Hepatocyte (in vitro differentiated cells): Measurements from ENCODE around the gene LRRC27.

Experiments
- EZH2phosphoT487 ChIP-seq: fragments of 200-600 bp; sonication (generic); IDR thresholded peaks from one replicate; pipeline ENCODE4 v1.6.1; 2018; ENCODE audit warnings: antibody characterized with exemption, mild to moderate bottlenecking, low read depth, moderate library complexity; ENCODE audit not compliant: unreplicated experiment, severe bottlenecking
- TF ChIP-seq, protein P1 (sequence below): fragments of 200-600 bp; sonication (generic); IDR thresholded peaks from 2 replicates; pipeline ENCODE4 v1.5.1; 2016; ENCODE audit warnings: antibody characterized with exemption, mild to moderate bottlenecking; ENCODE audit not compliant: poor library complexity

DNA sequence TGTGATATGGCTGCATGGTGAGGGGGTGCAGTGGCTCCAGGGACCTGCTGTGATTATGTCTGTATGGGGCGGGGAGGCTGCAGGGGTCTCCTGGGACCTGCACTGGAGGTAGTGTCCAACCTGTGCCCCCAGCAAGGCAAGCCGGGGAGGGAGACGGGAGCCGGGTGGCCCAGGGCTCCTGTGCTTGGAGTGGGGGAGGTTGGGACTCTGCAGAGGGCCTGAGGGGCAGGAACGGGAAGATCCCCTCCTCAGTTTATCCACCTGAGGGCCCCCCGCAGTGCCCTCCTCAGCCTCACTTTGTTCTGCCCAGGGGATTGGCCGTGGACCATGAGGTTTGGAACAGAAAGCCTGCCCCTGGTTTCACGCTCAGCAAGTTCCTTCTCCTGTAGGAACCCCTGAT lies 42.2 kb downstream of the LRRC27 start:
- TF ChIP-seq, protein P1, sequence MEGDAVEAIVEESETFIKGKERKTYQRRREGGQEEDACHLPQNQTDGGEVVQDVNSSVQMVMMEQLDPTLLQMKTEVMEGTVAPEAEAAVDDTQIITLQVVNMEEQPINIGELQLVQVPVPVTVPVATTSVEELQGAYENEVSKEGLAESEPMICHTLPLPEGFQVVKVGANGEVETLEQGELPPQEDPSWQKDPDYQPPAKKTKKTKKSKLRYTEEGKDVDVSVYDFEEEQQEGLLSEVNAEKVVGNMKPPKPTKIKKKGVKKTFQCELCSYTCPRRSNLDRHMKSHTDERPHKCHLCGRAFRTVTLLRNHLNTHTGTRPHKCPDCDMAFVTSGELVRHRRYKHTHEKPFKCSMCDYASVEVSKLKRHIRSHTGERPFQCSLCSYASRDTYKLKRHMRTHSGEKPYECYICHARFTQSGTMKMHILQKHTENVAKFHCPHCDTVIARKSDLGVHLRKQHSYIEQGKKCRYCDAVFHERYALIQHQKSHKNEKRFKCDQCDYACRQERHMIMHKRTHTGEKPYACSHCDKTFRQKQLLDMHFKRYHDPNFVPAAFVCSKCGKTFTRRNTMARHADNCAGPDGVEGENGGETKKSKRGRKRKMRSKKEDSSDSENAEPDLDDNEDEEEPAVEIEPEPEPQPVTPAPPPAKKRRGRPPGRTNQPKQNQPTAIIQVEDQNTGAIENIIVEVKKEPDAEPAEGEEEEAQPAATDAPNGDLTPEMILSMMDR, result no peak
- TF ChIP-seq EZH2phosphoT487, result no peak
